Parathyroid adenoma (tissue), 2 donors: Measurements from ENCODE around the gene MEI1.
A peak's percentile ranks its signal among the peaks of the same experiment; 100 is the strongest.
"Not testable (repeated sequence)": the region's sequence is repeated elsewhere in the genome, so short reads cannot be mapped to it uniquely, and the experiment has no call there.

Experiments
- H2AFZ ChIP-seq: fragments of 300-600 bp; sonication (generic); one replicate; pipeline ENCODE4 v1.7.0; 2017; ENCODE audit warnings: antibody characterized with exemption, mild to moderate bottlenecking
- H3K27ac ChIP-seq: fragments of 300-600 bp; sonication (generic); one replicate; pipeline ENCODE4 v1.7.0; 2017
- H3K27me3 ChIP-seq: fragments of 300-600 bp; sonication (generic); one replicate; pipeline ENCODE4 v1.7.0; 2017; ENCODE audit warnings: low read length; ENCODE audit not compliant: control insufficient read depth, insufficient read depth
- H3K36me3 ChIP-seq: fragments of 300-600 bp; sonication (generic); one replicate; pipeline ENCODE4 v1.7.0; 2017; ENCODE audit warnings: low read length; ENCODE audit not compliant: control insufficient read depth, insufficient read depth
- H3K4me1 ChIP-seq: fragments of 300-600 bp; sonication (generic); one replicate; pipeline ENCODE4 v1.7.0; 2017; ENCODE audit warnings: control low read depth
- H3K4me2 ChIP-seq: fragments of 300-600 bp; sonication (generic); one replicate; pipeline ENCODE4 v1.7.0; 2017; ENCODE audit warnings: low read length
- H3K4me3 ChIP-seq: fragments of 300-600 bp; sonication (generic); one replicate; pipeline ENCODE4 v1.7.0; 2017; ENCODE audit warnings: low read depth, low read length
- H3K79me2 ChIP-seq: fragments of 300-600 bp; sonication (generic); one replicate; pipeline ENCODE4 v1.7.0; 2017; ENCODE audit warnings: control low read depth
- H3K9ac ChIP-seq: fragments of 300-600 bp; sonication (generic); one replicate; pipeline ENCODE4 v1.7.0; 2017; ENCODE audit warnings: mild to moderate bottlenecking
- H3K9me3 ChIP-seq: fragments of 300-600 bp; sonication (generic); one replicate; pipeline ENCODE4 v1.7.0; 2017; ENCODE audit warnings: low read length; ENCODE audit not compliant: control insufficient read depth
- TF ChIP-seq, protein P1 (sequence below): fragments of 300-600 bp; sonication (generic); IDR thresholded peaks from one replicate; pipeline ENCODE4 v1.7.0; 2017; ENCODE audit warnings: antibody characterized with exemption, mild to moderate bottlenecking
- donor health status: primary hyperparathyroidism.

MEI1 gene

DNA sequence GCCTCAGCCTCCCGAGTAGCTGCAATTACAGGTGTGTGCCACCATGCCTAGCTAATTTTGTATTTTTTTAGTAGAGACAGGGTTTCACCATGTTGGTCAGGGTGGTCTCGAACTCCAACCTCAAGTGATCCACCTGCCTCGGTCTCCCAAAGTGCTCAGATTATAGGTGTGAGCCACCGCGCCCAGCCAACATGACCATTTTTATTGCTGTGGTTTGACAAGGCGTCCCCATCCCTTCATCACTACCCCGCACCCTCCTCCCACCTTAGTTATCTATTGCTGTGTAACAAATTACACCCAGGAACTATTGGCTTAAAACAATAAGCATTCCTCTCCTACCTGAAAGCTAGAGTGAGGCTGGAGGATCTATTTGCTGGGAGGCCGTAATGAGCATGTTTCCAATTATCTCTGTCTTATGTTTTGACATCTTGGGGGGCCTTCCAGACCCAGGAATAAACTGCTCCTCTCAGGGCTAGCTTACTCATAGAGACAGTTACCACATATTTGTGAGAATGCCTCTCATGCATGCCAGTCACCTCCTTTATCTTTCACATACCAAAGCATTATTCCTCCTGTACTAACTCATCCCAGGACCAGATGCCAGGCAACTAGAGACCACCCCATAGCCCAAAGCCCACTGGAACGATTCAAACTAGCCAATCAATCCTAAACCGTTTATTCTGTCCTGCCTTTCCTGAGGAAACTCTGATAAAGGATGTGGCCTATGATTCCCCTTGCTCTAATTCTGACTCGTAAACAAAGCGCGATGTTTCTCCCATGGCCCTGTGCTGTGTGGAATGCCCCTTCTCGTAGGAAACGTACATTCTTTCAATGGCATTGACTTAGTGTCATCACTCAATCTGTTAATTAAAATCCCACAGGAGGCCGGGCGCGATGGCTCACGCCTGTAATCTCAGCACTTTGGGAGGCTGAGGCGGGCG, 30.1 kb upstream of the MEI1 start:
- no peaks in the 10 kb centered on the region for H3K27me3 ChIP-seq
- H3K4me2 ChIP-seq = no peak overlapping the region
- no peak overlapping the region for H3K9ac ChIP-seq
- peaks cover 4% of the 10 kb centered on the region for H3K4me1 ChIP-seq
- H3K9me3 ChIP-seq = no peaks in the 10 kb centered on the region
- no peak overlapping the region for H2AFZ ChIP-seq
- H3K27ac ChIP-seq = no peak overlapping the region
- TF ChIP-seq, protein P1, sequence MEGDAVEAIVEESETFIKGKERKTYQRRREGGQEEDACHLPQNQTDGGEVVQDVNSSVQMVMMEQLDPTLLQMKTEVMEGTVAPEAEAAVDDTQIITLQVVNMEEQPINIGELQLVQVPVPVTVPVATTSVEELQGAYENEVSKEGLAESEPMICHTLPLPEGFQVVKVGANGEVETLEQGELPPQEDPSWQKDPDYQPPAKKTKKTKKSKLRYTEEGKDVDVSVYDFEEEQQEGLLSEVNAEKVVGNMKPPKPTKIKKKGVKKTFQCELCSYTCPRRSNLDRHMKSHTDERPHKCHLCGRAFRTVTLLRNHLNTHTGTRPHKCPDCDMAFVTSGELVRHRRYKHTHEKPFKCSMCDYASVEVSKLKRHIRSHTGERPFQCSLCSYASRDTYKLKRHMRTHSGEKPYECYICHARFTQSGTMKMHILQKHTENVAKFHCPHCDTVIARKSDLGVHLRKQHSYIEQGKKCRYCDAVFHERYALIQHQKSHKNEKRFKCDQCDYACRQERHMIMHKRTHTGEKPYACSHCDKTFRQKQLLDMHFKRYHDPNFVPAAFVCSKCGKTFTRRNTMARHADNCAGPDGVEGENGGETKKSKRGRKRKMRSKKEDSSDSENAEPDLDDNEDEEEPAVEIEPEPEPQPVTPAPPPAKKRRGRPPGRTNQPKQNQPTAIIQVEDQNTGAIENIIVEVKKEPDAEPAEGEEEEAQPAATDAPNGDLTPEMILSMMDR = no peak
- H3K79me2 ChIP-seq = no peaks in the 10 kb centered on the region
- no peaks in the 10 kb centered on the region for H3K36me3 ChIP-seq
- no peak overlapping the region for H3K4me3 ChIP-seq

DNA sequence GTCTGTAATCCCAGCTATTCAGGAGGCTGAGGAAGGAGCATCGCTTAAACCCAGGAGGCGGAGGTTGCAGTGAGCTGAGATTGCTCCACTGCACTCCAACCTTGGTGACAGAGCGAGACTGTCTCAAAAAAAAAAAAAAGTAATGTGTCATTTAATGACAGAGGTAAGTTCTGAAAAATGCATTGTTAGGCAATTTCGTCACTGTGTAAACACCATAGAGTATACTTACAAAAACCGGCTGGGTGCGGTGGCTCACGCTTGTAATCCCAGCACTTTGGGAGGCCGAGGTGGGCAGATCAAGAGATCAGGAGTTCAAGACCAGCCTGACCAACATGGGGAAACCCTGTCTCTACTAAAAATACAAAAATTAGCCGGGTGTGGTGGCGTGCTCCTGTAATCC, 27.2 kb upstream of the MEI1 start:
- H2AFZ ChIP-seq, H3K4me1 ChIP-seq, H3K79me2 ChIP-seq, H3K9ac ChIP-seq, H3K4me3 ChIP-seq, H3K36me3 ChIP-seq, H3K27me3 ChIP-seq, H3K27ac ChIP-seq, H3K4me2 ChIP-seq, H3K9me3 ChIP-seq: not testable (repeated sequence)

DNA sequence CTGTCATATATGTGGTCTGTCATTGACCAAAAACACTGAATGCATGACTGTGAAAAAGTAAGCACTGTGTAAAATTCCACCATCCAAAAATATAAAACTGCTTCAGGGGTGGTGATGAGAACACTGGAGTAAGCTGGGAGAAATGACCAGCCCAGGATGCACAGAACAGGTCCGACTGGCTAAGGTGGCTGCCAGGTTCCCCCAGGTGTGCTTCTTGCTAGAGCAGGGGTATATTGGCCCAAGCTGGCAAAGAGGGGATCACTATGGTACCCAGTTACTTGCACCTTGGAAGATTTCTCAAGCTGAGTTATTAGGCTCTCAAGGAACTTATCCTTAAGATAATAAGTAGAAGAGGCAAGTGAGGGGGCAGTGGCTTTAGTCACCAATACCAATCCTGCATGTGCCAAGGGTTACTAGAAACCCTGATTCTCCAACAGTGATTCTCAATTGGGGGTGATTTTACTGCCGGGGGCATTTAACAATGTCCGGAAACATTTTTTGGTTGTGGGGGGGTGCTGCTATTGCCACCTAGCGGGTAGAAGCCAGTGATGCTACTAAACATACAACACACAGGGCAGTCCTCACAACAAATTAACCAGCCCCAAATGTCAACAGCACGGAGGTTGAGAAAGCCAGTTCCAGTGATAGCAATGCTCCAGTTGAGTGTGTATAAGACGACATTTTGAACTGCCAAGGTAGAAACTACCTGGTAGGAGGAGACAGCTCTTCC, 26.4 kb upstream of the MEI1 start:
- TF ChIP-seq, protein P1 = peak; percentile 19
- no peak overlapping the region for H3K27ac ChIP-seq
- no peak overlapping the region for H3K9ac ChIP-seq
- H3K9me3 ChIP-seq = no peaks in the 10 kb centered on the region
- H3K36me3 ChIP-seq = no peaks in the 10 kb centered on the region
- H3K27me3 ChIP-seq = no peaks in the 10 kb centered on the region
- H3K4me2 ChIP-seq = no peak overlapping the region
- H3K4me1 ChIP-seq = no peaks in the 10 kb centered on the region
- no peak overlapping the region for H3K4me3 ChIP-seq
- no peaks in the 10 kb centered on the region for H3K79me2 ChIP-seq
- no peak overlapping the region for H2AFZ ChIP-seq

DNA sequence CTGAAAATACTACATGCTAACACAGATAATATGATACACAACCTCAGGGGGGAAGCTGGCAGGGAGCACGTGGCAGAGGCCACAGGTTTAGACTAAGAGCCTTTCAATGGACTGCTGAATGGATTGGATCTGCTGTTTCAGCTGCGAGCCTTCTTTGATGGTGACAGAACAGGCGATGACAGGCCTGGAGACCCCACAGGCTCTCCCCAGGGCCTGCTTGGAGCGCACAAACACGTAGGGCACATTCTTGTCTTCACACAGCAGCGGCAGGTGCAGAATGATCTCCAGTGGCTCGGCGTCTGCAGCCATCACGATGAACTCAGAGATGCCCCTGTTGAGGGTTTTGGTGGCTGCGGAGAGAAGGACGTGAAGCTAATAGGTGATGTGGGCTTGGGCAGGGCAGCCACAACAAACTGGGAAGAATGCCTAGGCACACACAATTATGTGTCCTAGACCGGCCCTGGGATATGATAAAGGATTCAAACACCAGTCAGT, 24.4 kb upstream of the MEI1 start:
- Histone ChIP-seq H3K9ac (no peak overlapping the region), H3K4me1 (no peaks in the 10 kb centered on the region), H3K27me3 (no peaks in the 10 kb centered on the region), H3K79me2 (no peaks in the 10 kb centered on the region), H3K27ac (no peak overlapping the region), H3K4me2 (no peak overlapping the region), H3K4me3 (no peak overlapping the region), H2AFZ (no peak overlapping the region), H3K36me3 (no peaks in the 10 kb centered on the region), H3K9me3 (no peaks in the 10 kb centered on the region)
- TF ChIP-seq, protein P1 = no peak

DNA sequence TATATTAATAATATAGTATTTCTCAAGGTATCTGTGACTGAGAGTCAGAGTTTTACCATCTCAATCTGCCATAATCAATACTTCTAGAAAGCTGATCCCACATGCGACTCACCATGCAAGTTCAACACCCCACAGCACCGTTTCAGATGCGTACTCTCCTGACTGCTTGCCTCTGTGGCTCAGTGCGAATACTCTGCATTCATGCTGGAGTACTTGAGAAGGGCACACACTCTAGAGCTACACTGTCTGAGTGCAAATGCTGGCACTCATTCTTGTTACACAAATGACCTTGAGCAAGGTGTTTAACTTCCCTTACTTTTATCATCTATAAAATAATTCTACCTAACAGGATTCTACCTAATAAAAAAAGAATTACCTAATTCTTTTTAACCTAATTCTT, 23.2 kb upstream of the MEI1 start:
- no peaks in the 10 kb centered on the region for H3K9me3 ChIP-seq
- H3K4me3 ChIP-seq = no peak overlapping the region
- H3K4me1 ChIP-seq = no peaks in the 10 kb centered on the region
- H2AFZ ChIP-seq = no peak overlapping the region
- no peak overlapping the region for H3K27ac ChIP-seq
- H3K9ac ChIP-seq = no peak overlapping the region
- TF ChIP-seq, protein P1 = no peak
- no peak overlapping the region for H3K4me2 ChIP-seq
- H3K36me3 ChIP-seq = no peaks in the 10 kb centered on the region
- H3K27me3 ChIP-seq = no peaks in the 10 kb centered on the region
- no peaks in the 10 kb centered on the region for H3K79me2 ChIP-seq
